Measurements from ENCODE around the gene TMEM179.

The TMEM179 gene

GRCh38 chr14:104601786-104602185 is 2.8 kb downstream of the TMEM179 start:
- in situ Hi-C loops (cut with MboI; ENCODE audit: low sequenced_read_pairs) = no loop called here

- in situ Hi-C loops (cut with MboI; ENCODE audit: low sequenced_read_pairs) = no loop called here
Observed at GRCh38 chr14:104600805-104601204, 3.8 kb downstream of the TMEM179 start.

- in situ Hi-C loops (cut with MboI; ENCODE audit: low sequenced_read_pairs) = no loop called here
Observed at GRCh38 chr14:104600141-104600643, 4.4 kb downstream of the TMEM179 start.

GRCh38 chr14:104599446-104599845 is 5.1 kb downstream of the TMEM179 start:
- in situ Hi-C loops (cut with MboI; ENCODE audit: low sequenced_read_pairs) = no loop called here

- in situ Hi-C loops (cut with MboI; ENCODE audit: low sequenced_read_pairs) = no loop called here
Observed at GRCh38 chr14:104598910-104599273, 5.7 kb downstream of the TMEM179 start.

- in situ Hi-C loops (cut with MboI; ENCODE audit: low sequenced_read_pairs) = no loop called here
Observed at GRCh38 chr14:104598039-104598909, 6.3 kb downstream of the TMEM179 start.

- in situ Hi-C loops (cut with MboI; ENCODE audit: low sequenced_read_pairs) = no loop called here
Observed at GRCh38 chr14:104597576-104597975, 7.0 kb downstream of the TMEM179 start.

- in situ Hi-C loops (cut with MboI; ENCODE audit: low sequenced_read_pairs) = no loop called here
Observed at GRCh38 chr14:104596927-104597351, 7.6 kb downstream of the TMEM179 start.

- in situ Hi-C loops (cut with MboI; ENCODE audit: low sequenced_read_pairs) = no loop called here
Observed at GRCh38 chr14:104596451-104596918, 8.1 kb downstream of the TMEM179 start.

GRCh38 chr14:104595911-104596450 is 8.6 kb downstream of the TMEM179 start:
- in situ Hi-C loops (cut with MboI; ENCODE audit: low sequenced_read_pairs) = no loop called here

- in situ Hi-C loops (cut with MboI; ENCODE audit: low sequenced_read_pairs) = no loop called here
Observed at GRCh38 chr14:104595116-104595675, 9.4 kb downstream of the TMEM179 start.

GRCh38 chr14:104594310-104595046 is 10.1 kb downstream of the TMEM179 start:
- in situ Hi-C loops (cut with MboI; ENCODE audit: low sequenced_read_pairs) = no loop called here

GRCh38 chr14:104593710-104594136 is 10.8 kb downstream of the TMEM179 start:
- in situ Hi-C loops (cut with MboI; ENCODE audit: low sequenced_read_pairs) = no loop called here

- in situ Hi-C loops (cut with MboI; ENCODE audit: low sequenced_read_pairs) = no loop called here
Observed at GRCh38 chr14:104593241-104593701, 11.3 kb downstream of the TMEM179 start.

- in situ Hi-C loops (cut with MboI; ENCODE audit: low sequenced_read_pairs) = no loop called here
Observed at GRCh38 chr14:104592785-104593184, 11.8 kb downstream of the TMEM179 start.

GRCh38 chr14:104592292-104592672 is 12.3 kb downstream of the TMEM179 start:
- in situ Hi-C loops (cut with MboI; ENCODE audit: low sequenced_read_pairs) = no loop called here

- in situ Hi-C loops (cut with MboI; ENCODE audit: low sequenced_read_pairs) = no loop called here
Observed at GRCh38 chr14:104591506-104592291, 12.9 kb downstream of the TMEM179 start.

GRCh38 chr14:104591031-104591430 is 13.5 kb downstream of the TMEM179 start:
- in situ Hi-C loops (cut with MboI; ENCODE audit: low sequenced_read_pairs) = no loop called here

GRCh38 chr14:104590240-104590965 is 14.2 kb downstream of the TMEM179 start:
- in situ Hi-C loops (cut with MboI; ENCODE audit: low sequenced_read_pairs) = no loop called here
